NCI-H524 treated with DMSO at 0.1 percent for 48 hours (cell line): ENCODE data around the gene VDR.

Experiments used
- DNase-seq: peaks from one replicate; lab custom pipeline; 2025; lab: John Stamatoyannopoulos, UW

Gene VDR

DNA sequence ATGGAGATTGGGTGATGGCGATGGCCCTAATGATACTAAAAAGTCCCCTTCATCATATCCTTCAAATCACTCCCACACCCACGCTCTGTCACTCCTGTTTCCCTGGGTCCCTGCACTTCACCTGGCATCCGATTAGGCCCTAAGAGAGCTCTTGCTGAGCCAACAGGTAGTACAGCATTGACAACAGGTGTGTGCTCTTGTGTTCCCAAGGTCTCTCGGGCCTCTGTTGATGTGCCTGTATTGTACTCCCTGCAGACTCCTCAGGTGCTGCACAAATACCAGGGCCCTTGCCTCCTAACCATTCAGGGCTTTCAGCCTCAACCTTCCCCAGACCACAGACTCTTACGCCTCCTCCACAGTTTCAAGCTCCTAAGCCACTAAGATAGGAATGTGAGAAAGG, 25.8 kb upstream of the VDR start:
- no peak for DNase-seq

DNA sequence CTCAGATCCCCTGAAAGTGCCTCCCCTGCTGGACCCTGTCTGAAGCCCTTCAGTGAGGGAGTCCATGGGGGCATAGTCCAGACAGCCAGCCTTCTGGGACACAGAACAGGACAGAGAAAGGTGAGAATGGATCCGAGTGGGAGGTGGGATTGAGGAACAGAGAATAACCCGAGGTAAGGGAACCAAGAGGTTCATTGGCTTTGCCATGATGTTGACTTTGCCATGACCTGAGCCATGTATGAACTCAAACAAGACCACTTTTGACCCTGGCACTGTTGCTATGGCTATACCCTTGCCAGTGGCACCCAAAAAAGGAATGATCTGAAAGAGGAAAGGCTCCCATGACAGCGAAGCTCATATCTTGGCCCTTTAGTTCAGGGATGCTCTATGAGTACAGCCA, 22.6 kb upstream of the VDR start:
- DNase-seq: no peak

DNA sequence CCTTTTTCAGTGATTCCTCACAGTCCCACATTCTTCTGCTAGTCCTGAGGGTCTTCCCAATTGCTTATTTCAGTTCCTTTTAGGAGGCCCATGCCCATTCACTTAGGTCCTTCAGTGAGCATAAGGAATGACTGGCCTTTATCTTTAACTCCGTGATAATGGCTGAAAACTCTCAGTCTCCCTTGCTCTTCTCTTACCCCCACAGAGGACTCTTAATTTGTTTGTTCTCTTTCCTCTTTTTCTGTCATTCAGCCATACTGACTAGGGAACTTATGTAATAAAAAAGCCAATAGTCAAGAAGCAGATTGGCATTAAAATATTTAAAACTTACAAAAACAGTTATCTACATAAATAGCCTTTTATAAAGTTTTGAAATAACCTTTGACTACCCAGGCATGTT, 17.1 kb upstream of the VDR start:
- DNase-seq: no peak

DNA sequence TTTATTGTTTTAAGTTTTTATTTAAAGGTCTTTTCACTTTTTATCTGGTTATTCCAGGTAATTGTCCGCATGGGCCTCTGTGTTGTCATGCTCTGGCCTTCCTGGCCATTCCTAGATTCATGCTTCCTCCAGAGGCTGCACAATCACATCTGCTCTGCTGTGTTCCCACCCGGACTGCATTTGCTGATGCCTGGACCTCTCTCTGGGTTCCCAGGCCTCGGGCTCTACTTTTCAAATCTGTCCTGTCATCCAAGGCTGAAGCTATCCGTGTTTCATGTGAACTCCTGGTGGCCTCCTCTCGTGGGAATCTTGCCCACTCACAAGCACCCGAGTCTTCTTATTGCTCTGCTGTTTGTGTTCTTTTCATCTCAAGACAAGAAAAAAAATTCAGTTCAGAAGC, 16.1 kb upstream of the VDR start:
- DNase-seq: no peak

DNA sequence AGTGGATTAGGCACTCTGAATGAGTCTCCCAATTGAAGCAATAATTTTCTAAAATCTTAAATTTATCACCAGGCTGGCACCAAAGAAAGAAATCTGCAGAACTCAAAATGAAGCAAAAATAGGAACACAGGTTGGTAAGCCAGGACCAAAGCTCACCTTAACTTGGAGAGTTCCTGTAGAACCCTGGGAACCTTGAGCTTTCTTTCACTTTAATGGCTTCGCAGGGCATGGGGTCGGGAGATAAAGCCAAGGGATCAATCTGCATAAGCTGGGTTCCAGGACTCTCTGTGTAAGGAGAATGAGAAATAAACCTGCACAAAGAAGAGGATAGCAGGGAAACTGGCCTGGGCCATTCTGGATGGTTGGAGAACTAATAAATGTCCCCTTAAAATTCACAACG, 8.3 kb upstream of the VDR start:
- DNase-seq: no peak

DNA sequence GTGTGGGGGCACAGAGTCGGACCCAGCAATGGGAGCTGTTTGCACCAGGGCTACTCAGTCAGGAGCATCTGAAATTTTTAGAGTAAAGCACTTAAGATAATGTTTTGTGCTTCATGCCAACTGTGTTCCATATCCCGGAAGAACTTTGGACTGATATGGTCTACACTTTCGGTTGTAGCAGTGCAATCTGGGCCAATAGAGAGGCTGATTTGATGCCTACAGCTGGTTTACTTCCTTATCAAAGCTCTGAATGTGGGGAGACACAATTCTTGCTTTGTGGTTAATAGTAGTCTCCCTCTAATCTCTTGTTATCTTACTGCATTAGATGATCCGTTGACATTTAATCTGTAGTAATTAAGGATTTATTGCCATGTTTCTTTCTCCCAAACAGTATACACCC, 7.8 kb upstream of the VDR start:
- no peak for DNase-seq

DNA sequence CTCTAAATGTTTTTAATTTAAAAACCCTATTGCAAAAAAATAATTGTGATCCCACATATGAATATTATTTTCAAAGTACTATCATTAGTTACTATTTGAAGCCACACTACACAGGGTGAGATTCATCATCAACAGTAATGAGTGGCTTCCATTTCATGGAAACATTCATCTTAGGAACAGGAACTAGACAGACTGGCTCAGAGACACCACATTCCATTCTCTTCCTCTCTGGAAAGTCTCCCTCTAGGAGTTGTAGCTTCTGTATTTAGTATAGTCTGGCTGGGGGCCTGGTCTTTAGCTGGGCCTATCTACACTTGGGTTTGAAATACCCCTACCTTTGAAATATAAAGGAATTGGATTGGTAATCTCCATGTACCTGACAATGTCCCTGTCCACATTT, 6.2 kb upstream of the VDR start:
- no peak for DNase-seq

DNA sequence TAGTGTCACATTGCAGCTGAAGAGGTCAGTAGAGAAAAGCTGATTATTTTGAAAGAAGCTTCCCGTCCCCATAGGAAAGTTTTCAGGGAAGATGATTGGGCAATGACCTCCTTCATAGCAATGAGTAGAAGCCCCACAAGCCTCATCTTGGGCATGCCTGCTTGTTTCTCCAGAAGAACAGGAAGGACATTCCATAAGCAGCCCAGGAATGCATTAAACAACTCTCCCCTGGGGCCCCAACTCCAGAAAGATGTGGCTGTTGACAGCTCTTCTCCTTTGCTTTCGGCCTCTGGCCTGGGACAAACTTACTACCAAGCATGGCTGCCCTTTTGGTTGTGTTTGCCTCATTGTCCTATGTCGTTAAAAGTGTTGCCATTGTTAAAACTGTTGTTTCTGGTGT, 5.7 kb upstream of the VDR start:
- DNase-seq: no peak

DNA sequence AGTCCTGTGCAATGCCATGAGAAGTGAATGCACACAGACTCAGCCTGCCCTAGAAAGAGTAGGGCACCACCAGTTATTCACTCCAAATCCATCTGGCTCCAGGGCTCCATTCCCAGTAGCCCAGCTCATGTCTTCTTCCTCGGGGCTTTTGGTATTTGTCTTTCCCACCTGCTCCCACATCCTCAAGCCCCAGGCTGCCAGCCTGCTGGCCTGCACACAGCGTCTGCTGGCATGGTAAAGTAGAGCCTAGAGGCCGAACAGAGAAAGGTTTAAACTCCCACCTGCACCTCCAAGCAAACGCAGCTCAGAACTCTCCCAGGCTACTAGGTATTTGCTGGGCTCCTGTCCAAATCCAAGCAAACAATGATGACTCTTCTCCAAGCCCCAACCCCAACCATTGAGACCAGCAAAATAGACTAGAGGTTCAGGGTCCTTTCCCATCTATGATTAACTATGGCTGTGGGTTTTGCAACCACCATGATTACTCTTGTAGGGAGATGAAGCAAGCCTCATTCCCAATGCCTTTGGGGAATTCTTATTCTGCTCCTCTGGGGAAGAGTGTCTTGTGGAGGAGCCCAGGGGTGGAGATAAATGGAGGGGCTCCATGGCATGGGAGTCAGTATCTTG, 5.2 kb upstream of the VDR start:
- DNase-seq: no peak

DNA sequence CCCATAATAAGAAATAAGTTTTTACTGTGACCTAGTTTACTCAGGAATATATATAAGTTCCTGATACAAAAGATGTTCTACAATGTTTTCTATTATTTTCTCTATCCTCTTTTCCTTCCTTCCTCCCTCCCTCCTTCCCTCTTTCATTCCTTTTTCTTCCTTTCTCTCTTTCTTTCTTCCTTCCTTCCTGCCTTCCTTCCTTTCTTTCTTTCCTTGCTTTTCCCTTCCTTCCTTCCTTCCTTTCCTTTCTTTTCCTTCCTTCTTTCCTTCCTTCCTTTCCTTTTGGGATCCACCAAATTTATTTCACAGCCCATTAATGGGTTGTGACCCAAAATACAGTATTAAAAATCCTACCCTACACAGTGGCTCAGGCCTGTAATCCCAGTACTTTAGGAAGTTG, 3.9 kb upstream of the VDR start:
- DNase-seq: no peak

DNA sequence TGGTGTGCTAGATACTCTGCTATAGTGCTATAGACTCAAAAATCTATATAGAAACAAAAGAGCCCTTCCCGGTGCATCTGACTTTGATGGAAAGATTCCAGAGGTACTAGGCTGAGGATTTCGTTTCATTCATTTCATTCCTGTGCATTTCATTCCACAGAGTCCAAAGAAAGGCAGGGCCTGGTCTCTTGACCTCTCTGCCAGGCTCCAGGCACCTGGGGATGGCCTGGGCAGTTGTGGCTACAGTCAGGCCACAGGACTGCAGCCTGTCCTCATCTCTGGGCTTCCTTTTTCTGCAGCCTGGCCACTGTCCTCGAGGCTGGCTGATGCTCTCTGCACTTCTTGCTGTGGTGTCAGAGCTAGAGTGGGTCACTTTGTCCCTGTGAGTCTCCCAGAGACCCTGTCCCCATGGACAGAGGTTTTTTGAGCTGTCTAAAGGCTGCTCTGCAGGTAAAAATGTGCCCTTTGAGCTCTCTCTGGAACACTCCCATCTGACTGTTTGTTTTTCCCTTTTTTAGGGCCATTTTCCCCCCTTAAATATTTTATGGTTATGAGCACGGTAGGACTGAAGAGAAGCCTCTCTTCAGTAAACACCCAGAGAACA, 3.2 kb upstream of the VDR start:
- no peak for DNase-seq

DNA sequence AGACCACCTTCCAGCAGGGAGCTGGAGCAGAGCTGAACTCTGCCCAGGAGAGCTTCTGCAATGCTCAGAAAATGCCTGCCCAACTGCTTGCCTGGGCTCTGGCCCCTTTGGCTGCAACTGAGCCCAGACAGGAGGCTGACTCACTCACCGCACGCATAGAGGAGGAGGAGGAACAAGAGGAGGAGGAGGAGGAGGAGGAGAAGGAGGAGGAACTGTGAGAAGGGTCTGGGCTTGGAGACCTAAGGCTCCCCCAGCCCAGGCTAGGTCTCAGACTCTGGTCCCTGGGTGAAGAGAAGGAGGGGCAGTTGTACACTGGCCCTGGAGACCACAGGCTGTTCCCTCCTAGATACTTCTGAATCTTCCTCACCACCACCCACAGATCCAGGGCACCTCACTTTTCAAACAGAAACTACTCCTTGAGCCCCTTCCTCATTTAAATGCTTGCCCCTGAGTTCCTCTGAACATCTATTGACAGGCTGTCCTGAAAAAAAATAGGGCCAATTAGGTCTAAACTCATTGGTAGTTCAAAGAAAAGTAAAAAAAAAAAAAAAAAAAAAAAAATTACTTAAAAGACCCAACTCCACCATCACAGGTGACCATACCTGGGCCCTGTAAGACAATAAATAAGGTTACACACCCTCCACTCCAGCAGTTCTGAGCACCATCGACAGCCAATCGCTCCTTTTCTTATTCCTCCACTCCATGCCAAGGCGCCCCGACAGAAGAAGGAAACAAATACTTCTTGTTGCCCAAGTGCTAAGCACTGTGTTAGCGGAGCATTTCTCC, 674 bp downstream of the VDR start:
- no peak for DNase-seq

DNA sequence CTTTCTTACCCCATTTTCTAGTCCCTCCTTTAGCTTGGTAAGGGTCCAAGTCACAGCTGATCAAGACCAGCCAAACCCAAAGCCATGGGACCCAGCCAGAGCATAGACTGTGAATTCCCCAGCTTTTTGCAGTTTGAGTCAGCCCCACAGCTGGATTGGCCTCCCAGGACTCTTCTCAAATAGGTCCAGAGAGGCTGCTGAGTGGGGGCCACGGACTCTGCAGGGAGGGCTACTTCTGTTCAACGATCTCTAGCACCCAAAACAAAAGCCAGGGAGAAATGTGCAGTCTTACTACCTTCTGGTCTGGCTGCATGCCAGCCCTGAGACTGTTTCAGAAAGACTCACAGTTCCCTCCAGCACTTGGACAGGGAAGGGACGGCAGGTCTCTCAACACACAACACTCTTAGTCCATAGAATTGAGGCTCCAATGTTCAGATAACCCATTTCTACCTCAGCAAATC, 1.6 kb downstream of the VDR start:
- DNase-seq: no peak

DNA sequence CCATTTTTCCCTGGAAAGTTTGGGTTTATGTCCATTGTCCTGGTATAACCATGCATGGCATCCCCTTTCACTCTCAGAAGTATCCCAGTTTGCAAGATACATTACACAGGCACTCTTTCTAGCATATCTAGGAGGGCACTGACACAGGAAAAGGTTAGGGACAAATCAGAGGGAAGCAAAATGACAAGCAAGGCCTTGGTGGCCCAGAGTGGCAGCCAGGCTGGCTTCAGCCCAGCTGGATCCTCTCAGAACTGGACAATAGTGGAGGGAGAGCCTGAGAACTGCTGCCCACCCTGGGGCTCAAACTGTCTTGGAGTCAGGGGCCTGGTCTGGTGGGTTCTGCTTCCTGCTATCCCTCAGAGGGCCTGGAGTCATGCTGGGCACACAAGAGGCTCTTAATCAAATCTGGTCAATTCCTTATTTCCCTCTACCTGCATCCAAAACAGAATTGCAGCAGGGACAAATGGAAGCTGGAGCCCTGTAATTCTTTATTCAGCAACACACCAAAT, 2.6 kb downstream of the VDR start:
- DNase-seq: no peak

DNA sequence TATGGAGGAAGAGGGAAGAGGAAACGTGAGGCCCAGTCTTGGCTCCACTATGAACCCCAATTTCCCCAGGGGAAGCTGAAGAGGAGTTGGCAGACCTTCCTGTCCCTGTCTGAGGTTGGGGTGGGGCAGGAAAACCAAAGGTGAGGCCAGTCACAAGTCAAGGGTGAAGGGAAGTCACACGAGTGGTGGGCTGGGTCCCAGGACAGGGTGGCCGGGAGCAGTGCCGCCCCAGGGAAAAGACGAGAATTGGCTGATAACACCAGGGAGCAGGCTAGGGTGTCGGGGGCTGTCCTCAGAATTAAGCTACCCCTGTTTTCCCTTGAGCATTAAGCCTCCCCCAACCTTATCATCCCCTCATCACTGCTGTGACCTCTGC, 3.1 kb downstream of the VDR start:
- no peak for DNase-seq

DNA sequence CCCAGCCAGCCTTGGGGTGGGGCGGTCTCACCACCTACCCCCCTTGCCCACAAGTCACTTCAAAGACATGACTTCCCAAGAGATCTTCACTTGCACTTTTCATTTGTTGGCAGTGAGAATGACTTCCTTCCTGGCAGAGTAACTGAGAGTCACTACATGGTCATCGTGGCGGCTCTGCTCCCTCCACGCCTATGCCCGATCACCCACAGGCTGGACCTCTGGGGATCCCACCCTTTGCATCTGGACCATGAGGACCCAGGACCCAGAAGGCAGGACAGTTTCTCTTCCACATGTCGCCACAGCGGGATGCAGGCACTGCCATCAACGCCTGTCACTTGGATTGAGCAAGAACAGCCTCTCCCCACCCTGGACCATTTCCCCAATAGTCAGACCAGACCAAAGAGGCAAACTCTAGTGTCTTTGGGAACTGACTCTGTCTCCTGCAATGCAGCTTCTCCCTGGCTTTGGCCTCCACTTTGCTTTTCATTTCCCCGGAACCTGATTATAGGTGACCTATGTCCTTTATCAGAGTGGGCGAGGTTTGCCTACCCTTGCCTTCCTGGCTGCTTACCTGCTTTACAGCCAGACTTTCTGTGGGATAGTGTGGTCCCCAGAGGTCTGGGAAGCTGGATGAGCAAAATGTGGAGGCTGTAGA, 3.6 kb downstream of the VDR start:
- no peak for DNase-seq

DNA sequence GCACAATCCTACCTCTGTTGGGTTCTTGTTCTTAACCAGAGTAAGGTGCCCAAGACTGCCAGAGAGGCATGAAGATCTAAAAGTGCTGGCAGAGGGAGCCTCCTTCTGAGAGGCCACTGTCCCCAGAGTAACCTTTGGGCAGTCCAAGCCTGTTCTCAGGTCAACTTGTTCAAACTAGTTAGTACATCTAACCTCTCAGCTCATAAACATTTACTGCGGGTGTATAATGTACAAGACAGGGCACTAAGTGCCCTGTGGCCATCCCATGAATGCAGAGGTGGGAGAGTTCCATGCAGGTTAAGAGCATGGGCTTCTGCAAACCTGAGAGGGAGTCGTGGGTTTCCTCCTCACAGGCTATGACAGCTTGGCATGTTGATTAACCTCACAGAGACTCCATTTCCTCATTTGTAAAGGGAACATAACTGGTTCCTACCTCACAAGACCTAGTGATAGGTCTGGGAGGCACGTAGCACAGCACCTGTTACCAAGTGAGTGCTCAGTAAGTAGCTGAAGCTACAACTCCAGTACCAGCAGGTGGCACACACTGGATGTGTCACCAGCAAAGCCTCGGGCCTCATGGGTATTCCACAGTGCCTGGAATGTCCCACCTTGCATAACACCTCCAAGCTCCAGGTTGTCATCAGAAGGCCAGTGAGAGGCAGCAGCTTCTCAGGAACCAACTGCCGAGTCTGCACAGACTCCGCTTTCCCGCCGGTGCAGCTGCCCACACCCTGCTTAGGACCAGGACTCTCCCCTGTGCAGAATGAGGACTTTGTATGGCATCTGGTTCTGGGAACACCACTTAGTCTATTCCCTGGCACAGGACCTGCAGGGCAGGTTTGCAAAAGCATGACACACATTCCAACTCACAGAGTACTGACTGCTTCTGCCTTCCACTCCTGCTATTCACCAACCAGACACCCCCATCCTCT, 4.4 kb downstream of the VDR start:
- DNase-seq: no peak

DNA sequence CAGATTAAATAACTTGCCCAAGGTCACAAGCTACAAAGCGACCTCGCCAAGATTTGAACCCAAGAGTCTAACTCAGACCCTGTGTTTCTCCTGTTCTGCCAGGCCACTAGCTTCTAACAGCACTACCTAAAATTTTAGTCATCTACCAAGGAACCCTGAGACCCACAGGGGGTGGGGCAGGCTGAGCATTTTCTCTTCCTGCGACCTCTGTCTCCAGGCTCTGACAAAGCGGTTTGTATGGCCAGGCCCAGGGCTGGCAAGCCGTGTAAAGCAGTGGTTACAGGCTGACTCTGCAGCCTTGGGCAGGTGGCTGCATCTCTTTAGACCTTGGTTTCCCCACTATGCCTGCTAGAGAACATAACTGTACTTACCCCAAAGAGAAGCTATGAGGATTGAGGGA, 5.3 kb downstream of the VDR start:
- DNase-seq: no peak

DNA sequence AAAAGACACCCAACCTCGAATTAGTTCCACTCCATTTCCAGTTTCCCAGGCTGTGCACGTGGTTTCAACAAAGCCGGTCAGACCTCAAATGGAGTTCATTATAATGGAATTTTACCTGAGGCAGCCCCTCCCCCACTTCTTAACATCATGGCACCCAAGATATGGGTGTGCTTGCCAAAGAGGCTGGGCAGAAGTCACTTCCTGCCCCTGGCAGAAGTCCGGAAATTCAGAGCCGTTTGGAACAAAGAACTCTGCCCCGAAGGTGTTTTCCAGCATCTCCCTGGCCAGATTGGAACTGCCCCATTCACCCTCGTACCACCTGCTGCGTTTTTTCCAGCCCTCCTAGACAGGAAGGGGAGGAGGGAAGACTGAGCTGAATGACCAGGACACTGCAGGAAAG, 8.2 kb downstream of the VDR start:
- DNase-seq: no peak

DNA sequence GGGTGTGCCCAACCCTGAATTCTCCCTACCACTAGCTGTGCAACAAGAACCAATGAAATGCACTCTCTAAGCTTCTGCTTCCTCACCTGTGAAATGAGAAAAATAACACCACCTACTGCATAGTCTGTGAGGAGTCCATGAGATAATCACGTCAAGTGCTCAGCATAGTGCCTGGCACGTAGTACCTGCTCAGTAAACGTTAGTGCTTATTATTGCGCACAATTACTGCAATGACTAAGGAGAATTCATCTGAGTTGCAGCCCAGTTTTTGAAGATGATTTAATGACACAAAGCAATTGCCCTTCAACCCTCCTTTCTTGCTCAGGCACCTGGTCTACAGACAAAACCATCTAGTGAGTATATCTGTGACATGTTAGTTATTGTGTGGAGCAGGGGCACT, 8.8 kb downstream of the VDR start:
- no peak for DNase-seq

DNA sequence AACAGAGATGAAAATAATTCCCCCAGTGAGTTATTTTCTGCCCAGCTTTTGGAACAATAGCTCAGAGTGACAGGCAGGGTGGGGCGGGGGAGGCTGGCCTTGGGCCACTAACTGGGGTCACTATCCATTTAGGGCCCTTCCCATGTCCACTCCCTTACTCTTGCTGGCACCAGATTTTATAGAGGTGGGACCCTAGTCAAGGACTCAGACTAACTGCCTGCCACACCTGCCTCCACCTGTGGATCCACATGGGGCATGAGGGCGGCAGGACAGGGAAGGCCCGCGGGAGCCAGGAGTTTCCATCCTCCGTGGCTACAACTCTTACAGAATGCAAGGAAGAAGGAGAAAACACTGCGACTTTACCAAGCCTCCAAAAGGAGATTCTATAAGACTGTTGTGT, 10.1 kb downstream of the VDR start:
- DNase-seq: no peak

DNA sequence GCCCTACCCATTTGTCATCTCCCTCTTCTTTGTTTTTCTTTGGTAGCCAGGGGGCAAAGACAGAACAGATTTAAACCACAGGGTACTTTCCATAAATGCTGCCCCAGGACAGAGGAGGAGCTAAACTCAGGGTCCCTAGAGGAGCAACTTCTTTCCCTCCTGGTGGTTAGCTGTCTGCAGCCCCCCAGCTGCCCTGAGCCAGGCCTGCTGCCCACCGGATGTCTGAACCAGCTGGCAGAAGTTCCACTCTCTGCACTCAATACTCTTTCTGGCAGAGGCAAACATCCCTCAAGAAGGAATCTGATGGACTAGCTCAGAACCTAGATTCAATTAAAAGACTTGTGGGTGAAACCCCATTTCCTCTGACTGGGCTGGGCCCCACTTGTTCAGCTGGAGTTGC, 10.7 kb downstream of the VDR start:
- DNase-seq: no peak
